Measurements from ENCODE around the gene SELENOS.

SELENOS gene

GRCh38 chr15:101280007-101280406 is 2.7 kb upstream of the SELENOS start:
- DNase-seq (ENCODE audit: low read depth), result no peak
- in situ Hi-C loops (cut with HindIII; ENCODE audit: low sequenced_read_pairs), result no loop called here
- no peak for TF ChIP-seq CTCF (IDR thresholded peaks at IDR 0.05; ENCODE audit: low read depth, low read length, missing control alignments)
- H3K4me3 ChIP-seq (ENCODE audit: low read depth, low read length), result no peak overlapping the region

DNA sequence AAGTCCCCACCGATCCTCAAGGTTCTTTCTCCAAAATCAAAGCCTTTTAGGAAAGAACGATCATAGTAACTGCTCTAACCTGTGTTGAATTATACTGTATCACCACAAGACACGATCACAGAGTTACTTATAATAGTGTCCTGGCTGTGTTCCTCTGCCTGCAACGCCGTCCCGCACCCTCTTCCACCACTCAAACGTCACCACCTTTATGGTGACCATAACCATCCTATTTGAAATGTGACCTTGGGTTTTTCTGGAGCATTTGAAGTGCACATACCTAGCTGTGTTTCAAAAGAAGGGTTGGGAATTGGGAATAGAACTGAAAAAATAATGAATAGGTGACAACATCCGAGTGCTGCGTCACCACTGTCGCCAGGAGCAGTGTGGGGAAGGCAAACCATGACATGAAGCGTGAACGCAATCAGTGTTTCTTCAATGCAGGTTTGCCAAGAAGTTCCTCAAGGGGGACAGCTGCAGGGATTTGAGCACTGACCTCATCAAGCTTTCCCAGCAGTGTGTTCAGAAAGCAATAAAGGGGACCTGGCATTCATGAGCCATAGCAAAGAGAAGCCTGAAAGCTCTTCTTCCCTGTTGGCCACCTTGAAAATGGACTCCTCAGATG is 769 bp upstream of the SELENOS start:
- in situ Hi-C loops (cut with HindIII; ENCODE audit: low sequenced_read_pairs), result no loop called here

DNA sequence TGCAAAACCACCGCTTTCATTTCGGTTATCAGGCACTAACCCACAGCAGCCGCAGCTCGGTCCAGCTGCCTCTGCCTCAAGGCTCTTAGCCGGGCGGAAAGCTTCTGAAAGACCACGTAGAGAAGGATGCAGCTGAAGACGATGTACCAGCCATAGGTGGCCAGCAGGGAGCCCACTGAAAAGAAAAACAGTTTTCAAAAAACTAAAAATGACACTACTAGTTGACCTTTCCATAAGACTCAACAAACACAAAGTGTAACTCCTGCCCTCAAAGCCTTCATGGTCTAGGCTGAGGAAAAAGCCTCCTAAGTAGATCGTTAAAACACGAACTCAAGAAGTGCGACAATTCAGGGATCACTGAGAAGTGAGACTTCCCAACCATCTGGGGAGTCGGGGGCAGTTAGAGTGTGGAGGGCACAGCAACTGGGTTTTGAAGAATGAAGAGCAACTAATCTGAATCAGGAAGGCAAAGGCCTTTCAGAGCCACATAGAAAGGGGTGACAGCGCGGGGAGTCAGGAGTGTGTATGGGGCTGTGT is 716 bp downstream of the SELENOS start:
- no peak for DNase-seq (ENCODE audit: low read depth)
- peak overlapping the region; percentile 97 for H3K4me3 ChIP-seq (ENCODE audit: low read depth, low read length)
- TF ChIP-seq CTCF (IDR thresholded peaks at IDR 0.05; ENCODE audit: low read depth, low read length, missing control alignments), result peak; percentile 52
- in situ Hi-C loops (cut with HindIII; ENCODE audit: low sequenced_read_pairs), result no loop called here

More for the DNA sequence above, 769 bp upstream of the SELENOS start:
- peak overlapping the region; percentile 97 for H3K4me3 ChIP-seq (ENCODE audit: low read depth, low read length)
- DNase-seq (ENCODE audit: low read depth), result no peak
- TF ChIP-seq CTCF (IDR thresholded peaks at IDR 0.05; ENCODE audit: low read depth, low read length, missing control alignments), result no peak

GRCh38 chr15:101275018-101275417 is 2.3 kb downstream of the SELENOS start:
- no peak for TF ChIP-seq CTCF (IDR thresholded peaks at IDR 0.05; ENCODE audit: low read depth, low read length, missing control alignments)
- DNase-seq (ENCODE audit: low read depth), result no peak
- in situ Hi-C loops (cut with HindIII; ENCODE audit: low sequenced_read_pairs), result no loop called here
- H3K4me3 ChIP-seq (ENCODE audit: low read depth, low read length), result no peak overlapping the region

GRCh38 chr15:101273534-101273933 is 3.8 kb downstream of the SELENOS start:
- TF ChIP-seq CTCF (IDR thresholded peaks at IDR 0.05; ENCODE audit: low read depth, low read length, missing control alignments), result no peak
- in situ Hi-C loops (cut with HindIII; ENCODE audit: low sequenced_read_pairs), result no loop called here
- H3K4me3 ChIP-seq (ENCODE audit: low read depth, low read length), result no peak overlapping the region
- no peak for DNase-seq (ENCODE audit: low read depth)

DNA sequence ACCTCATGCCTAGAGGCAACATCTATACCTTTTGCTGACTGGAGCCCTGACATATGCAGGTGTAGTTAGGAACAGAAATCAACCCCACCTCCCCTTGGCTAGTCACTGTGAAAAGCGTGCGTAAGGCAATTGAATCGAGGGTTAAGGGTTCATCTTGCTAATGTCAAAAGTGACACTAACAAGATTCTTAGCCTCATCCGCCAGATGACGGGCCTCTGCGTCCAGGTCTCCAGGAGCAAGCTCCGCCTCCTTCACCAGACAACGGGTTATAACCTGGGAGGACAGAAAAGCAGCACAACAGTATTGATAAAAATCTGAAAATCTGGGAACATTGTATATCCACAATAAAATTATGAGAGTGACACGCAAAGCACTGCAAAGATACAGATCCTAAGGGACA is 4.7 kb downstream of the SELENOS start:
- H3K4me3 ChIP-seq (ENCODE audit: low read depth, low read length), result no peak overlapping the region
- in situ Hi-C loops (cut with HindIII; ENCODE audit: low sequenced_read_pairs), result no loop called here
- DNase-seq (ENCODE audit: low read depth), result no peak
- TF ChIP-seq CTCF (IDR thresholded peaks at IDR 0.05; ENCODE audit: low read depth, low read length, missing control alignments), result no peak

Data from astrocyte of the cerebellum (primary cell).